ENCODE measurements around the gene EPB41L3. TPM values are rescaled to one million over a fixed set of nuclear protein-coding genes. Genes with fewer than 3 reads are reported as not detected.

The EPB41L3 gene
- total and polyA plus RNA-seq, 10 of the 15 experiments (the other 5 are each of a cell fraction or from before 2014, with no cell fraction given), result 0.11 to 0.69 (median 0.23) TPM; not detected in 6

DNA sequence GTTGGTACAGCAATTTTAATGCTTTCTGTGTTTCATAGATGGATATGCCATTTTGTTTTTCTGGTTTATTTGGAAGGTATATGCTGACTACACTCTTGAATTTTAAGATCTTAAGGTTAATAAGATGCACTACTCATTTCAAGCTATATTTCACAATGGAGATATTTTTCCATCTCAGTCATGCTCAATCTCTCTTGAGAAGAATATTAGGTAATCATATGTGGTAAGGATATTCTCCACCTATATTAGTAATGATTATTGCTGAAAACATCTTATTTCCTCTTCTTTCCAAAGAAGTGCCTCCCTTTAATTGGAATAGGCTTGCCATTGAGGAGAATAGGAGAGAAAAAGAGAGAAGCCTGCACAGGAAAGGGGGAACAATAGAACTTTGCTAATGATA, 40.1 kb downstream of the EPB41L3 start:
- no peak overlapping the region for H2AFZ ChIP-seq (ENCODE audit: control insufficient read depth, low read depth, low read length)
- TF ChIP-seq, protein P1, sequence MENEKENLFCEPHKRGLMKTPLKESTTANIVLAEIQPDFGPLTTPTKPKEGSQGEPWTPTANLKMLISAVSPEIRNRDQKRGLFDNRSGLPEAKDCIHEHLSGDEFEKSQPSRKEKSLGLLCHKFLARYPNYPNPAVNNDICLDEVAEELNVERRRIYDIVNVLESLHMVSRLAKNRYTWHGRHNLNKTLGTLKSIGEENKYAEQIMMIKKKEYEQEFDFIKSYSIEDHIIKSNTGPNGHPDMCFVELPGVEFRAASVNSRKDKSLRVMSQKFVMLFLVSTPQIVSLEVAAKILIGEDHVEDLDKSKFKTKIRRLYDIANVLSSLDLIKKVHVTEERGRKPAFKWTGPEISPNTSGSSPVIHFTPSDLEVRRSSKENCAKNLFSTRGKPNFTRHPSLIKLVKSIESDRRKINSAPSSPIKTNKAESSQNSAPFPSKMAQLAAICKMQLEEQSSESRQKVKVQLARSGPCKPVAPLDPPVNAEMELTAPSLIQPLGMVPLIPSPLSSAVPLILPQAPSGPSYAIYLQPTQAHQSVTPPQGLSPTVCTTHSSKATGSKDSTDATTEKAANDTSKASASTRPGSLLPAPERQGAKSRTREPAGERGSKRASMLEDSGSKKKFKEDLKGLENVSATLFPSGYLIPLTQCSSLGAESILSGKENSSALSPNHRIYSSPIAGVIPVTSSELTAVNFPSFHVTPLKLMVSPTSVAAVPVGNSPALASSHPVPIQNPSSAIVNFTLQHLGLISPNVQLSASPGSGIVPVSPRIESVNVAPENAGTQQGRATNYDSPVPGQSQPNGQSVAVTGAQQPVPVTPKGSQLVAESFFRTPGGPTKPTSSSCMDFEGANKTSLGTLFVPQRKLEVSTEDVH (IDR thresholded peaks at IDR 0.05; ENCODE audit: low read depth, partially characterized antibody), result no peak
- no peak for TF ChIP-seq FOXM1 (IDR thresholded peaks at IDR 0.05; ENCODE audit: low read depth, low read length)
- TF ChIP-seq BACH1 (IDR thresholded peaks at IDR 0.05; ENCODE audit: borderline replicate concordance), result no peak
- TF ChIP-seq KAT2A (conservative IDR thresholded peaks at IDR 0.05; ENCODE audit: control insufficient read depth, low read depth, low read length), result no peak
- TF ChIP-seq PAX8 (IDR thresholded peaks at IDR 0.05), result no peak
- ChIA-PET POLR2A (no interaction called here), RAD21 (ENCODE audit: unreplicated experiment) (no interaction called here), SMC1A (ENCODE audit: uncharacterized antibody, unreplicated experiment) (no interaction called here), CTCF (no interaction called here)
- no peaks in the 10 kb centered on the region for H3K36me3 ChIP-seq (ENCODE audit: control insufficient read depth in 2 of 2, insufficient read depth in 2 of 2, low read length in 1 of 2)
- peaks cover 0 to 2% of the 10 kb centered on the region in 2 experiments; a peak in 1 of 4 replicates for H3K27me3 ChIP-seq (replicated peaks in 1 of 2; ENCODE audit: control insufficient read depth in 2 of 2, insufficient read depth in 2 of 2, low read length in 1 of 2)
- no peaks in the 10 kb centered on the region for H3K79me2 ChIP-seq (ENCODE audit: control insufficient read depth, insufficient read depth, low read length)
- no peak overlapping the region for H3K4me2 ChIP-seq (ENCODE audit: control insufficient read depth, insufficient read depth)
- BruUV-seq (replicated peaks), result no TSS peak
- H3K4me3 ChIP-seq, result no peak overlapping the region
- no peak overlapping the region for H3K27ac ChIP-seq (ENCODE audit: control insufficient read depth, insufficient read depth)
- intact Hi-C loops (cut with micrococcal nuclease; ENCODE audit: unreplicated experiment) (no loop called here), in situ Hi-C loops (cut with MboI) (no loop called here)
- no peaks in the 10 kb centered on the region for H3K9me3 ChIP-seq (replicated peaks; ENCODE audit: control insufficient read depth, insufficient read depth, low read length)
- ATAC-seq (no peak), FAIRE-seq (no peak), DNase-seq (ENCODE audit: low read depth, low spot score) (no peak)
- H4K20me1 ChIP-seq (ENCODE audit: control insufficient read depth, insufficient read depth), result no peaks in the 10 kb centered on the region
- H3K4me1 ChIP-seq (ENCODE audit: control insufficient read depth, insufficient read depth, low read length), result no peaks in the 10 kb centered on the region
- no peak overlapping the region for H3K9ac ChIP-seq (ENCODE audit: control insufficient read depth, insufficient read depth, low read length)

All from GM12878 (cell line).